Mesothelial cell of epicardium (in vitro differentiated cells): Measurements from ENCODE around the gene USP33. TPM values are rescaled to one million over a fixed set of nuclear protein-coding genes. Genes with fewer than 3 reads are reported as not detected.
A peak's percentile ranks its signal among the peaks of the same experiment; 100 is the strongest.

ENCODE experiments used
- DNase-seq, 2 experiments: peaks; one replicate each; pipeline ENCODE4 v3.0.0; 2021; ENCODE audit warnings: low spot score in 2 of 2; ENCODE audit not compliant: unreplicated experiment in 2 of 2
- H3K27ac Mint-ChIP-seq: 2 replicates; pipeline ENCODE4 v1.8.0; 2021; ENCODE audit warnings: mixed read lengths
- H3K27me3 Mint-ChIP-seq: 2 replicates; pipeline ENCODE4 v1.8.0; 2021; ENCODE audit warnings: low read depth, mixed read lengths
- H3K36me3 Mint-ChIP-seq: 2 replicates; pipeline ENCODE4 v1.8.0; 2021; ENCODE audit warnings: mixed read lengths
- H3K4me1 Mint-ChIP-seq: 2 replicates; pipeline ENCODE4 v1.8.0; 2021; ENCODE audit warnings: mixed read lengths
- H3K4me3 Mint-ChIP-seq: 2 replicates; pipeline ENCODE4 v1.8.0; 2021; ENCODE audit warnings: mild to moderate bottlenecking, moderate library complexity, mixed read lengths
- H3K9me3 Mint-ChIP-seq: 2 replicates; pipeline ENCODE4 v1.8.0; 2021; ENCODE audit warnings: mixed read lengths
- CTCF ChIP-seq: fragments of 200-600 bp; sonication (generic); IDR thresholded peaks from one replicate; pipeline ENCODE4 v1.5.0; 2021; ENCODE audit warnings: antibody characterized with exemption; ENCODE audit not compliant: unreplicated experiment
- total RNA-seq: library from RNA; stranded (reverse); gene quantifications from 3 replicates; pipeline ENCODE4 v1.2.1, GENCODE V29; 2021

USP33 gene
- total RNA-seq = 73.5 to 77.7 TPM (median 76.6 TPM) in 3 replicates

- Mint-ChIP-seq H3K4me3 (peak within 1 kb of the TSS; percentile 88), H3K36me3 (no peaks in the 10 kb centered on the region), H3K27ac (peak within 1 kb of the TSS; percentile 99), H3K27me3 (no peaks in the 10 kb centered on the region), H3K9me3 (no peaks in the 10 kb centered on the region), H3K4me1 (peaks cover 34% of the 10 kb centered on the region)
- peak; percentile 66 to 87 for DNase-seq
- no peak for TF ChIP-seq CTCF
Observed at GRCh38 chr1:77759071-77760028, at the start of gene USP33. Gene USP33, minus strand, starts transcription at chr1:77759852. Its CDS starts 18,155 bp downstream, at chr1:77741697.

- no peak overlapping the region for H3K4me3 Mint-ChIP-seq
- H3K9me3 Mint-ChIP-seq = no peaks in the 10 kb centered on the region
- no peak overlapping the region for H3K27ac Mint-ChIP-seq
- H3K36me3 Mint-ChIP-seq = peaks cover 15% of the 10 kb centered on the region
- DNase-seq = no peak
- no peaks in the 10 kb centered on the region for H3K27me3 Mint-ChIP-seq
- no peak for TF ChIP-seq CTCF
- no peaks in the 10 kb centered on the region for H3K4me1 Mint-ChIP-seq
Observed at GRCh38 chr1:77803371-77803770, 43.7 kb upstream of the USP33 start.

GRCh38 chr1:77802026-77802425, 42.4 kb upstream of the USP33 start:
- Mint-ChIP-seq H3K27me3 (no peaks in the 10 kb centered on the region), H3K36me3 (peaks cover 14% of the 10 kb centered on the region), H3K4me3 (no peak overlapping the region), H3K4me1 (no peaks in the 10 kb centered on the region), H3K27ac (no peak overlapping the region), H3K9me3 (no peaks in the 10 kb centered on the region)
- TF ChIP-seq CTCF = no peak
- no peak for DNase-seq

GRCh38 chr1:77797991-77798390, 38.3 kb upstream of the USP33 start:
- TF ChIP-seq CTCF = no peak
- no peaks in the 10 kb centered on the region for H3K9me3 Mint-ChIP-seq
- H3K27ac Mint-ChIP-seq = peak overlapping the region; percentile 25
- H3K36me3 Mint-ChIP-seq = peaks cover 10% of the 10 kb centered on the region
- no peak for DNase-seq
- H3K4me3 Mint-ChIP-seq = no peak overlapping the region
- H3K27me3 Mint-ChIP-seq = no peaks in the 10 kb centered on the region
- H3K4me1 Mint-ChIP-seq = no peaks in the 10 kb centered on the region

- no peak for TF ChIP-seq CTCF
- Mint-ChIP-seq H3K9me3 (no peaks in the 10 kb centered on the region), H3K36me3 (peaks cover 15% of the 10 kb centered on the region), H3K27ac (no peak overlapping the region), H3K4me1 (no peaks in the 10 kb centered on the region), H3K4me3 (no peak overlapping the region), H3K27me3 (no peaks in the 10 kb centered on the region)
- DNase-seq = no peak
Observed at GRCh38 chr1:77796695-77797405, 37.2 kb upstream of the USP33 start.
